Body of pancreas (tissue), 4 donors: Measurements from ENCODE around the gene IQSEC1. TPM values are rescaled to one million over a fixed set of nuclear protein-coding genes. Genes with fewer than 3 reads are reported as not detected.
A peak's percentile ranks its signal among the peaks of the same experiment; 100 is the strongest.

Experiments used
- ATAC-seq: fragments of 150-250 bp; one replicate; pipeline ENCODE4 v1.9.1; 2016
- DNase-seq, 4 donors: peaks; one replicate each; pipeline ENCODE4 v3.0.0-alpha.2; 2019
- H3K27ac ChIP-seq, 4 donors: fragments of 200-600 bp; sonication (generic); 1 replicate in 3 of 4; 2 replicates in 1 of 4; pipeline versions ENCODE4 v1.5.1 to v1.6.1; 2016 to 2019; ENCODE audit warnings: mild to moderate bottlenecking in 1 of 4, mixed read lengths in 1 of 4, moderate library complexity in 1 of 4
- H3K27me3 ChIP-seq, 2 donors: fragments of 200-600 bp; sonication (generic); one replicate each; pipeline ENCODE4 v1.6.0; 2016; ENCODE audit warnings: mild to moderate bottlenecking in 1 of 2
- H3K36me3 ChIP-seq, 2 donors: fragments of 200-600 bp; sonication (generic); replicated peaks in 1 of 2; 2 replicates each; pipeline ENCODE4 v1.5.1; 2016; ENCODE audit warnings: low read depth in 2 of 2; ENCODE audit not compliant: insufficient read depth in 1 of 2
- H3K4me1 ChIP-seq: fragments of 200-600 bp; sonication (generic); one replicate; pipeline ENCODE4 v1.6.0; 2016
- H3K4me3 ChIP-seq, 2 donors: fragments of 200-600 bp; sonication (generic); 1 replicate in 1 of 2; 2 replicates in 1 of 2; pipeline ENCODE4 v1.5.1; 2016 to 2019
- H3K9me3 ChIP-seq, 3 donors: fragments of 200-600 bp; sonication (generic); 1 replicate in 2 of 3; 2 replicates in 1 of 3; pipeline ENCODE4 v1.5.1; 2016
- CTCF ChIP-seq, 7 experiments: fragments of 450-650 bp in 4 of 7; fragments of 200-600 bp in 3 of 7; sonication (generic) in 3 of 7; IDR thresholded peaks; one replicate each; pipeline ENCODE4 v1.5.1; 2016 to 2019; ENCODE audit warnings: antibody characterized with exemption in 7 of 7
- POLR2A ChIP-seq, 3 donors: fragments of 450-650 bp; IDR thresholded peaks; one replicate each; pipeline ENCODE4 v1.6.1; 2016; ENCODE audit warnings: antibody characterized with exemption in 3 of 3, mild to moderate bottlenecking in 2 of 3
- WGBS, 2 donors: methylation state at CpG; one replicate each; pipeline ENCODE4 v1.1.5; 2017; 5-methylcytosine and 5-hydroxymethylcytosine counted together
- intact Hi-C: fragments of 100-400 bp; cut with DNase I; formaldehyde crosslinking; loops from one replicate; pipeline ENCODE4 v1.15.1; 2023
- total RNA-seq, 2 donors: library from RNA; depleted of rRNA; stranded (reverse); fragments of >200 nt; gene quantifications; one replicate each; pipeline ENCODE4 v1.1.0, GENCODE V29; 2016

IQSEC1 gene
- total RNA-seq, 2 donors from 2014 or later = 29.6 to 42.2 TPM

- no peak overlapping the region for H3K27ac ChIP-seq
- TF ChIP-seq CTCF (IDR thresholded peaks at IDR 0.05) (no peak), POLR2A (IDR thresholded peaks at IDR 0.05) (no peak)
- no peaks in the 10 kb centered on the region for H3K9me3 ChIP-seq
- intact Hi-C loops = no loop called here
- H3K36me3 ChIP-seq = no peaks in the 10 kb centered on the region
- WGBS, 2 donors = 65 to 81% methylated on average over 13 to 14 of the region's 14 CpGs
- DNase-seq = peak in 1 of 4 donors; percentile 4
- no peak for ATAC-seq
- peaks cover 19% of the 10 kb centered on the region for H3K4me1 ChIP-seq
- H3K4me3 ChIP-seq = no peak overlapping the region
- H3K27me3 ChIP-seq = no peaks in the 10 kb centered on the region
Measured at GRCh38 chr3:13114811-13115575, 41.8 kb upstream of the IQSEC1 start.

- no peak for TF ChIP-seq POLR2A (IDR thresholded peaks at IDR 0.05)
- TF ChIP-seq CTCF (IDR thresholded peaks at IDR 0.05) = no peak
- peak in 2 of 4 donors; percentile 3 for DNase-seq
- Histone ChIP-seq H3K4me3 (no peak overlapping the region), H3K4me1 (peaks cover 19% of the 10 kb centered on the region), H3K36me3 (no peaks in the 10 kb centered on the region), H3K27me3 (no peaks in the 10 kb centered on the region), H3K27ac (no peak overlapping the region), H3K9me3 (no peaks in the 10 kb centered on the region)
- no peak for ATAC-seq
- 85% methylated on average over 19 to 27 of the region's 27 CpGs for WGBS, 2 donors
- intact Hi-C loops = no loop called here
Measured at GRCh38 chr3:13113346-13114330, 40.4 kb upstream of the IQSEC1 start.

GRCh38 chr3:13112521-13113345, 39.5 kb upstream of the IQSEC1 start:
- no peaks in the 10 kb centered on the region for H3K36me3 ChIP-seq
- no peaks in the 10 kb centered on the region for H3K9me3 ChIP-seq
- intact Hi-C loops = no loop called here
- WGBS, 2 donors = 79 to 80% methylated on average over 12 to 16 of the region's 16 CpGs
- ATAC-seq = no peak
- H3K27ac ChIP-seq = peak overlapping the region; percentile 58 to 76 (median 59)
- H3K4me1 ChIP-seq = peaks cover 19% of the 10 kb centered on the region
- TF ChIP-seq POLR2A (IDR thresholded peaks at IDR 0.05) = no peak
- TF ChIP-seq CTCF (IDR thresholded peaks at IDR 0.05) = no peak
- H3K27me3 ChIP-seq = no peaks in the 10 kb centered on the region
- peak in 1 of 4 donors; percentile 17 for DNase-seq
- no peak overlapping the region for H3K4me3 ChIP-seq

GRCh38 chr3:13111873-13112520, 38.8 kb upstream of the IQSEC1 start:
- TF ChIP-seq POLR2A (IDR thresholded peaks at IDR 0.05) = peak in 1 of 3 donors; percentile 17
- TF ChIP-seq CTCF (IDR thresholded peaks at IDR 0.05) = no peak
- Histone ChIP-seq H3K9me3 (no peaks in the 10 kb centered on the region), H3K4me3 (no peak overlapping the region), H3K36me3 (no peaks in the 10 kb centered on the region), H3K4me1 (peaks cover 19% of the 10 kb centered on the region), H3K27me3 (no peaks in the 10 kb centered on the region), H3K27ac (peak overlapping the region; percentile 58 to 76 (median 59))
- ATAC-seq (peak; percentile 81), DNase-seq (peak; percentile 64 to 88 (median 84))
- intact Hi-C loops = no loop called here
- WGBS, 2 donors = 20 to 27% methylated on average over 6 to 13 of the region's 13 CpGs
